ENCODE data around the gene SCN3A.

SCN3A gene

DNA sequence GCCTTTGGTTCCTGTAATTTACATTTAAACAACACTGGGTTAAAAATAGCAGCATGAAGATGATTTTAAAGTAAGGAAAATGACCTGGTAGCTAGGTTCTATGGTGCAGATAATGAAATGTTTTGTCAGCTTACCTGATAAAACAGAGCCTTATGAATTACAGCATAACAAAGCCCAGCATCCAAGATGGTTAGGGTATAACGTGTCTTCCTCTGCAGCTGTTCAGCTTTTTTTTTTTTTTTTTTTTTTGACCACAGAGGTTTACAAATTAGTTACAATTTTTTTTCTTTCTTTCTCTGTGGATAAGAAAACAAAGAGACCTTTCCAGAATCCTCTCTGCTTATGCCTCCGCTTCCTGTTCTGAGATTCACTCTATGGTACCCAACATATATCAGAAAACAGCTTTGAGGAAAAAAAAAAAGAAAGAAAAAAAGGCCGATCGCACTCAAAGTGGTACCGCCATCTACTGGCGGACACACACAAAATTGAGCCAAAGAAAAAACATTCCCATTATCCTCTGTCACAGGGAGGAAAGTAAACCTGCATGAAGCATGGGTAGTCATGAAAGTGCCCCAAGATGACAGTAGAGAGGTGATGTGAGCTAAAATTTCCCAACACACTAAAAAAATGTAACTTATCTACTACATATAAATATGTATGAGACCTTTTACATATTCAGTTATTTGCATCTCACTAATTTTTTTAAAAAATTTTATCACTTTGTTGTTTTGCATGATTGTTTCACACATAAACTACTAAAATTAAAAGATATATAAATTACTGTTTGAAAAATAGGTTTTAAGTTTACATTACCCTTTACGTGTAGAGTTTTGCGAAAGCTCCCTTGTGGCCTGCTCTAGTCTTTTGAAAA is at the start of gene SCN3A:
Gene SCN3A (minus strand): TSS at position 362 of the 871 bp plus-strand sequence. CDS start 27,656 bp downstream, outside the sequence.
- peak; percentile 2 for DNase-seq

- DNase-seq, result no peak
These were observed 49.3 kb upstream of the SCN3A start for GRCh38 chr2:165253178-165253577.

DNA sequence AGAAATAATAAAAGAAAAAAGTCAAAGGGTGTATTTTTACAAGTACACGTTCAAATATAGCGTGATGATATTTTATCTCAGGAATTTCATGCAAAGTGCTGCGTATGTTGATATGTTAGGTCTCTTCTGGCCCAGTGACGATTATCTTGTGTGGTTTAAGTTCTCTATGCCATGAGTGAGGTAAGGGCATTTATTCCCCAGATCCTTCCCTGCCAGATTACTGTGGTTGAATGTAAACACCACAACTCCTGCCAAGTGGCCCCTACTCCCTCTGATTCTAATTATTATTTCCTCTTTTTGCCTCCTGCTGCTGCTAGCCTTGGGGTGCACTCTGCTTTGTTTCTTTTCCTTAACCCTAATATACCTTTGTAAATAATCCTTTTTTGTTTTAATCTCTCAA is 47.5 kb upstream of the SCN3A start:
- no peak for DNase-seq

- no peak for DNase-seq
These were observed 44.4 kb upstream of the SCN3A start for GRCh38 chr2:165248238-165248637.

DNA sequence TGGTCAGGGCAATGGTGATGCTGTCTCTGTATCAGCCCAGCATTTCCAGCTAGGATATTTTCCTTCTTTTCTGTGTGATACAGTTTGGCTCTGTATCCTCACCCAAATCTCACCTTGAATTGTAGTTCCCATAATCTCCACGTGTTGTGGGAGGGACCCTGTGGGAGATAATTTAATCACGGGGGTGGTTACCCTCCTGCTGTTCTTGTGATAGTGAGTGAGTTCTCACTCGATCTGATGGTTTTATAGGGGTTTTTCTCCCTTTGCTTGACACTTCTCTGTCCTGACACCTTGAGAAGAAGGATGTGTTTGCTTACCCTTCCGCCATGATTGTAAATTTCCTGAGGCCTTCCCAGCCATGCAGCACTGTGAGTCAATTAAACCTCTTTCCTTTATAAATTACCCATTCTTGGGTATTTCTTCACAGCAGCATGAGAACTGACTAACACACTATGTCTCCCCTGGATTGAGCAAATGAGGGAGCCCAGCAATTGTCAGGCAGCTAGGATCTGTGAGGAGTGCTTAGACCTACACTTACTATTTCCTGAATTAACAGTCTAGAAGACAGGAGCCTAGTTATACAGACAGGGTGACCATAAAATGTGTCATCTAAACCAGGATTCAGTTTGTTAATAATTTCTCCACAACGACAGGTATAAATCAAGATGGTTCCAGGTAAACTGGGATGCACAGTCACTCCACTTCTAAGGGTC is 41.4 kb upstream of the SCN3A start:
- no peak for DNase-seq

- no peak for DNase-seq
These were observed 37.1 kb upstream of the SCN3A start for GRCh38 chr2:165240916-165241315.

- DNase-seq, result no peak
These were observed 36.1 kb upstream of the SCN3A start for GRCh38 chr2:165239856-165240515.

- DNase-seq, result no peak
These were observed 35.4 kb upstream of the SCN3A start, which contains the start of gene SCN2A for GRCh38 chr2:165239230-165239629. TSS of gene SCN2A (plus strand) at chr2:165239414. CDS start at chr2:165295824, 56,410 bp downstream.

DNA sequence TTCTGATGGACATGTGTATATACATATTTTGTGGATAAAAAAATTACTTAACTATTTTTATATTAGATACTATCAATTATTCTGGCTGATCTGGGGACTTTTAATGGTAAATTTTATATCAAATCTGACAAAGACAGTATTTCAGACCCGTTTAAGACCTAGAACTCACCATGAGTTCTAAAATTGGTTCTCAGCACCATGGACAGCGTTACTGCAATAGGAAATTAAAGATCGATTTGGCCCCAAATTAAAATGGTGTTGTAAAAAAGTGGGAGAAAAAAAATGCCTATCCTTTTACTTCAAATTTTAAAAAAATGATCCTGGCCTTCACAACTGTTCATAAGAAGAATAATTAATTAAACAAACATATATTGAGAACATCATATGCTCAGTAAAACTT is 34.4 kb upstream of the SCN3A start:
- no peak for DNase-seq

- no peak for DNase-seq
These were observed 33.2 kb upstream of the SCN3A start for GRCh38 chr2:165237056-165237455.

DNA sequence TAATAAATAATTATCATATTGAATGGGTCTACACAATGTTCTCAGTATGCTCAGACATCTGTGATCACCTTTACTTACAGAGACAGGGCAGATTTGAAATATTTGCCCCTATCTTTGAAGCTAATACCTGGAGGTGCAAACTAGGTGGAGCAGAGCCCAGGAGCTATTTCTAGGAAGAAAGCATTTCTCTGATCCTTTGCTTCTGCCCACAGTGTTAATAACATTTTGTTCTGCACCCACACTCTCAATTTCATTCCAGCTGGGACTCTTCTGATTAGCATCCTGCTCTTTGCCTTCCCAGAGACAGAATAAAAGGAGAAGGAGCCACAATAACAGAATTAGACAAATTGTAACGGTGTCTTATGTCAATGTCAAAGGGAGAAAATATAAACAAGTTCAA is 23.7 kb upstream of the SCN3A start:
- DNase-seq, result no peak

DNA sequence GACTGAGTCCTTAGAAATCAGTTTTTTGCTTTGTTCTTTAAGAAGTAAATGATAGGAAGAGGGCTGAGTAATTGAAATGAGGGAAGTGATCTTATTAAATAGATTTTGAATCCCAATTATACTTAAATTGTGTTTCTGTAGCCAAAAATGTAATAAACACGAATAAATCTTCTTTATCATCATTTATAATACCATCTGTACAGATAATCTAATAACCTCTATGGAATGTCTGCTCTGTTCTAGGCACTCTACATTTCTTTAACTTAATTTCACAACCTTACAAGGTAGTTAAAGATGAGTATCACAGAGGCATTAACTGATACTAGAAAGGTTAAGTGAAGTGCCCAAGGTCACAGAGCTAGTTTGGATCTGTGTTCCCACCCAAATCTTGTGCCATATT is 21.1 kb upstream of the SCN3A start:
- no peak for DNase-seq

DNA sequence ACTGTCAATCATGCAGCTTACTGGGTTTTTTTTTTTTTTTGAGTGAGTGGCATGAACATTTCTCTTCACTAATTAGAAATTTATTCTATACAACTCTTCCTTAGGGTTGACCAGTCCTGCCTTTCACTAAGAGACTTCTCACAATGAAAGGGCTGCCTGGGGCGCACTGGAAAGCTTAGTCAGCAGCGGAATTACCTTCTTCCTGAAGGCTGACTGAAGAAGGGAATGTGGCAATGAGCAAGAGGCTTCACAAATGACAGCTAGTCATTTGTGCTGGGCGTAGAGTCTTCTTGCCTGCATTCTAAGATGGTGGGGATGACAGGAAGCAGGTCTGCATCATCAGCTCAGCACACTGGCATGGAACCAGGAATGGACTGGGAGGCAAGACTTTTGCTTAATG is 15.6 kb upstream of the SCN3A start:
- no peak for DNase-seq

GRCh38 chr2:165214093-165214492 is 10.2 kb upstream of the SCN3A start:
- no peak for DNase-seq

- DNase-seq, result no peak
These were observed 4.2 kb upstream of the SCN3A start for GRCh38 chr2:165208094-165208493.

DNA sequence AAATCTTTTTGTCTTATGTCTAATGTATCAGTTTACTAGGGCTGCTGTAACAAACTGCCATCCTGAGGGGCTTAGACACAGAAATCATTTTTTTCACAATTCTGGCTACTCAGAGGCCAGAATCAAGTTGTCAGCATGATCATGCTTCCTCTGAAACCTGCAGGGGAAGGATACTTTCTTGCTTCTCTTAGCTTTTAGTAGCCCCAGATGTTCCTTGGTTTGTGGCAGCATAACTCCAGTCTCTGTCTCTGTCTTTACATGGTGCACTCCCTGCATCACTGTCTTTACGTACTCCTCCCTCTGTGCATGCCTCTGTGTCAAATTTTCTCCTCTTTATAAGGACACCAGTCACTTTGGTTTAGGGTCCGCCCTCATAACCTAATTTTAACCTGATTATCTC is 2.0 kb upstream of the SCN3A start:
- DNase-seq, result no peak

DNA sequence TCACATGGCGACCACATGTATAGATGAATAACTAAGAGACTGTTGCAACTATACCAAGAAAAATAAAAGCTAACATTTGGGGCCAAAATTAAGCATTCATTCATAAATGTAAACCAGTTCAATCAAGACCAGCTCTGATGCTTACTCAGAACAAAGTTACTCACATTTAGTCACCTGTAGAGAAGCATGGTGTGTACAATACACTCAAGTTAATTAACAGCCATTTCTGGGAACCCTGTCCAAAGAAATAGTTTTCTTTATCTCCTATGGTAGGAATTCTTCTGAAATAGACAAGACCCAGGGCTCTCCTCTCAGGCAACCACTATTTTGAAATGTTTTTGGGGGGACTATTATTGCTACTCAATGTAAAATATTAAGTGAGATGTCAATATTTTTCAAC is 1.6 kb downstream of the SCN3A start:
- no peak for DNase-seq

GRCh38 chr2:165198181-165198580 is 5.7 kb downstream of the SCN3A start:
- DNase-seq, result no peak

- DNase-seq, result no peak
These were observed 6.5 kb downstream of the SCN3A start for GRCh38 chr2:165197346-165197745.

GRCh38 chr2:165196411-165196810 is 7.4 kb downstream of the SCN3A start:
- DNase-seq, result no peak

DNA sequence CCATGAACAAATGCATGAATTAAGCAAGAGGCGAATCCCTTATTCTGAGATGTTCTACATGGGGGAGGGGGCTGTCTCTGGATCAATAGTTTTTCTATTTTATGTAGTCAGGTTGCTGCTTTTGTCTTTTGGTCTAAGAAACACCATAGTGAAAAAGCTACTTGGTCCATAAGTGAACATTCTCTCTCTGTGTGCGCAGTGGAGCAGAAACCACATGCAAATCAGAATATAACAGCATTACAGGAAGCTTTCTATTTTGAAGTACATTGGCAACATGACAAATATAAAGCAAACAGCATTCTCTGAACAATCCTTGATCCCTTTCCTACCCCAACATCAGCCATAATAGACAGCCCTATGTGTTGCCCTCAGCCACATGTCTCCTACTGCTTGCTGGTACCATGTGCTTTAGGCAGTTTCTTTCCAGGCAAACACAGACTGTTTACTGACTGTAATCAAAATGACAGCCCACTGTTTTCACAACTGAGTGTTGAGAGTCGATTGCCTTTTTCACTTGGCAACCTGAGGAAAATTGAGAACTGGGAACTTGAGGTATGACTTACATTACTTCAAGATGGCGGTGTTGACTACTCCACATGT is 10.6 kb downstream of the SCN3A start:
- DNase-seq, result no peak

DNA sequence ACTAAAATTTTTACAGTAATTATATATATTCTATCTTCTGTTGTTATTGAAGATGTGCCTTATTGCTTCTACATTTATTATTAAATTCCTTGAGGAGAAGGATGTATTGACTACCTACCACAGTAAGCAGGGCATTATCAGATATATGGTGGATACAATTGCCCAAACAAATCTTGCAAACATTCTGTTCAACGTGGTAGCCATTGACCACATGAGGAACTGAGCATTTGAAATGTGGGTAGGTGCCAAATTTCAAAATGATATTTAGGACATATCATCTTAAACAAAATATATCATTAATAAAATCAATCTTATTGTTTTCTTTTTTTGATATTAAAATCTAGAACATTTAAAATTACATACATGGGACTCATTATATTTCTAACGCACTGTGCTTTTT is 11.1 kb downstream of the SCN3A start:
- DNase-seq, result no peak

DNA sequence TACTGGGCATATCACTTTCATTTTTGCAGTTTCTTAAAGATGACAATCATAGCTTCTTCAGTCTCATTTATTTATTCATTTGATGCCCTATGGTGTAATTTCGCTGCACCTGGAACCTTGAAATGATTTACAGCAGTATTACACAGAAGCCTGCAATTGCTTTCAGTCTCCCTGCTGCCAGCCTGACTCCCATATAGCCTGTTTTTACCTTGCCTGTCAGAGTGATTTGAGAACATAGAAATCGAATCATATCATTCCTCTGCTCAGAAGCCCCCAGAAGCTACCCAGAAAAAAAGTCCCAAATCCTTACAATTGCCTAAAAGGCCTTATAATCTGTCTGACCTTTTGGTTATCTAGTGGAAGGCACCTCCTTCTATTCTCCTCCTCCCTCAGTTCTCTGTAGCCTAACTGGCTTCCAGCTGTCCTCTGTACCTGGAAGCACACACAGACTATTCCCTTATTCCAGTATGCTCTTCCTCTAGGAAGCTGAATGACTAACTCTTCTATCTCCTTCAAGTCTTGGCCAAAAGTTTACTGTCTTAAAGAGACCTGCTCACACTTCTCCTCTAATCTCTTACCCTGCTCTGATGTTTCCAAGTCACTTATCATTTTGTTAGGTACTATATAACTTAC is 12.6 kb downstream of the SCN3A start:
- no peak for DNase-seq
